ENCODE measurements around the gene HOATZ. TPM values are rescaled to one million over a fixed set of nuclear protein-coding genes. Genes with fewer than 3 reads are reported as not detected.

The HOATZ gene
- polyA plus RNA-seq, 4 donors = 0.15 to 0.16 TPM; not detected in 2

- no peak for DNase-seq (ENCODE audit: low read depth in 4 of 4, low spot score in 3 of 4)
Measured at GRCh38 chr11:111573821-111574249, 59.3 kb downstream of the HOATZ start.

- DNase-seq (ENCODE audit: low read depth in 4 of 4, low spot score in 3 of 4) = no peak
Measured at GRCh38 chr11:111574373-111575225, 60.0 kb downstream of the HOATZ start.

GRCh38 chr11:111575740-111576139 lies 61.2 kb downstream of the HOATZ start:
- DNase-seq (ENCODE audit: low read depth in 4 of 4, low spot score in 3 of 4) = no peak

GRCh38 chr11:111577821-111578220 lies 63.2 kb downstream of the HOATZ start:
- DNase-seq (ENCODE audit: low read depth in 4 of 4, low spot score in 3 of 4) = no peak

GRCh38 chr11:111581341-111581740 lies 66.8 kb downstream of the HOATZ start:
- no peak for DNase-seq (ENCODE audit: low read depth in 4 of 4, low spot score in 3 of 4)

- DNase-seq (ENCODE audit: low read depth in 4 of 4, low spot score in 3 of 4) = no peak
Measured at GRCh38 chr11:111582163-111582562, 67.6 kb downstream of the HOATZ start.

GRCh38 chr11:111582881-111583280 lies 68.3 kb downstream of the HOATZ start:
- DNase-seq (ENCODE audit: low read depth in 4 of 4, low spot score in 3 of 4) = no peak

GRCh38 chr11:111585371-111585770 lies 70.8 kb downstream of the HOATZ start:
- no peak for DNase-seq (ENCODE audit: low read depth in 4 of 4, low spot score in 3 of 4)

- no peak for DNase-seq (ENCODE audit: low read depth in 4 of 4, low spot score in 3 of 4)
Measured at GRCh38 chr11:111586388-111586831, 71.8 kb downstream of the HOATZ start.

Other genes starting within 250 kb of the HOATZ start
- 10 to 100 TPM in 1 of 4 donors, 1 to 10 TPM in 3; 4.3 to 10.5 (median 8.0) TPM for gene POU2AF3, start 216.2 kb upstream of the HOATZ start, polyA plus RNA-seq (ENCODE audit: insufficient read length in 4 of 4)
- gene POU2AF1, start 135.5 kb upstream of the HOATZ start, polyA plus RNA-seq (ENCODE audit: insufficient read length in 4 of 4) = 1 to 10 TPM in 1 of 4 donors, under 1 TPM in 3; 0.26 to 1.3 (median 0.51) TPM
- gene BTG4, start 2.4 kb upstream of the HOATZ start, polyA plus RNA-seq (ENCODE audit: insufficient read length in 4 of 4) = not detected
- 1 to 10 TPM; 4.6 to 8.7 (median 7.6) TPM for gene LAYN, start 25.9 kb downstream of the HOATZ start, polyA plus RNA-seq (ENCODE audit: insufficient read length in 4 of 4)
- 10 to 100 TPM; 15.6 to 25.0 (median 20.7) TPM for gene SIK2, start 87.7 kb downstream of the HOATZ start, polyA plus RNA-seq (ENCODE audit: insufficient read length in 4 of 4)

All from left renal pelvis (tissue), 4 donors.